ENCODE measurements around the gene TIMM29.

- TF ChIP-seq EZH2 (IDR thresholded peaks at IDR 0.05; ENCODE audit: borderline replicate concordance, insufficient read depth, low read depth, low read length, poor library complexity, severe bottlenecking), result no peak
- TF ChIP-seq, protein P1, sequence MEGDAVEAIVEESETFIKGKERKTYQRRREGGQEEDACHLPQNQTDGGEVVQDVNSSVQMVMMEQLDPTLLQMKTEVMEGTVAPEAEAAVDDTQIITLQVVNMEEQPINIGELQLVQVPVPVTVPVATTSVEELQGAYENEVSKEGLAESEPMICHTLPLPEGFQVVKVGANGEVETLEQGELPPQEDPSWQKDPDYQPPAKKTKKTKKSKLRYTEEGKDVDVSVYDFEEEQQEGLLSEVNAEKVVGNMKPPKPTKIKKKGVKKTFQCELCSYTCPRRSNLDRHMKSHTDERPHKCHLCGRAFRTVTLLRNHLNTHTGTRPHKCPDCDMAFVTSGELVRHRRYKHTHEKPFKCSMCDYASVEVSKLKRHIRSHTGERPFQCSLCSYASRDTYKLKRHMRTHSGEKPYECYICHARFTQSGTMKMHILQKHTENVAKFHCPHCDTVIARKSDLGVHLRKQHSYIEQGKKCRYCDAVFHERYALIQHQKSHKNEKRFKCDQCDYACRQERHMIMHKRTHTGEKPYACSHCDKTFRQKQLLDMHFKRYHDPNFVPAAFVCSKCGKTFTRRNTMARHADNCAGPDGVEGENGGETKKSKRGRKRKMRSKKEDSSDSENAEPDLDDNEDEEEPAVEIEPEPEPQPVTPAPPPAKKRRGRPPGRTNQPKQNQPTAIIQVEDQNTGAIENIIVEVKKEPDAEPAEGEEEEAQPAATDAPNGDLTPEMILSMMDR (IDR thresholded peaks at IDR 0.05), result no peak
These were observed 14.8 kb upstream of the TIMM29 start for GRCh38 chr19:10913716-10914340.

Measured in B cell (primary cell).